ENCODE results near the gene GTSE1.

Gene GTSE1

DNA sequence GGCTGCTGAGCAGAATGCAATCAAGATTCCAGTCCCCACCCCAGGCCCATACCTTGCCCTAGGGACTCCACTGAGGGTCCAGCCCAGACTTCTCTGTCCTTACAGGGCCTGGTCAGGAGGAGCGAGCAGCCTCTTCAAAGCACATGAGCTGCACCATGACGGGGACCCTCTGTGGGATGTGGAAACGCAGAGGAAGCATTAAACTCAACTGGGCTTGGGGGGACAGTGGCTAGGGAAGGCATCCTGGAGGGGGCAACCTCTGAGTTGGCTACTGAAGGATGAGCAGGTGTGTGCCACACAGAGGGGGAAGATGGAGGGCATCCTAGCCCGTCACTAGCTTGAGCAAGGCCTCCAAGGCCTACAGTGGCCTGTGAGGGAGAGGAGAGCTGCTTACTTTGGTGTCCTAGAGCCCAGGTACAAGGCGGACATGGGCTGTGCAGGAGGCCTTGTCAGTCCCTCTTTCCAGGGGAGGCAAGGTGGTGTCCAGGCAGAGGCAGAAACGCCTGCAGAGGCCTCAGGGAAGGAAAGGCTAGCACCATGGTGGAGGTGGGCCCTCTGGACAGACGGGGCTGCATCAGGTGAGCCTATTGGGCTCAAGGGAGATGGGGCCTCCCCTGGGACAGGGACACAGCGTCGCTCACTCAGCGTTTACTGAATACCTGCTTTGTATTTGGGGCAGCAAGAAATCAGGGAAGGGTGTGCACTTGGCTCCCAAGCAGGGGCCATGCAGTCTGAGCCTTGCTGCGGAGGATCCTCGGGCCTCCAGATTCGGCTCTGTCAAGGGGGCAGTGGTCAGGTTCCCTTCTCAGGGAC is 14.6 kb upstream of the GTSE1 start:
- H3K27me3 Mint-ChIP-seq: no peaks in the 10 kb centered on the region
- DNase-seq (ENCODE audit: low spot score in 2 of 2) (no peak), ATAC-seq (ENCODE audit: low read depth) (no peak)
- H3K4me1 Mint-ChIP-seq: peaks cover 18% of the 10 kb centered on the region
- H3K4me3 Mint-ChIP-seq: no peak overlapping the region
- no peaks in the 10 kb centered on the region for H3K9me3 Mint-ChIP-seq
- H3K27ac Mint-ChIP-seq: no peak overlapping the region
- peaks cover 10% of the 10 kb centered on the region for H3K36me3 Mint-ChIP-seq

GRCh38 chr22:46286006-46286405 is 10.7 kb upstream of the GTSE1 start:
- H3K4me1 Mint-ChIP-seq: peaks cover 32% of the 10 kb centered on the region
- peaks cover 3% of the 10 kb centered on the region for H3K9me3 Mint-ChIP-seq
- H3K4me3 Mint-ChIP-seq: no peak overlapping the region
- H3K27ac Mint-ChIP-seq: no peak overlapping the region
- H3K36me3 Mint-ChIP-seq: peaks cover 9% of the 10 kb centered on the region
- no peaks in the 10 kb centered on the region for H3K27me3 Mint-ChIP-seq
- ATAC-seq (ENCODE audit: low read depth) (no peak), DNase-seq (ENCODE audit: low spot score in 2 of 2) (no peak)

DNA sequence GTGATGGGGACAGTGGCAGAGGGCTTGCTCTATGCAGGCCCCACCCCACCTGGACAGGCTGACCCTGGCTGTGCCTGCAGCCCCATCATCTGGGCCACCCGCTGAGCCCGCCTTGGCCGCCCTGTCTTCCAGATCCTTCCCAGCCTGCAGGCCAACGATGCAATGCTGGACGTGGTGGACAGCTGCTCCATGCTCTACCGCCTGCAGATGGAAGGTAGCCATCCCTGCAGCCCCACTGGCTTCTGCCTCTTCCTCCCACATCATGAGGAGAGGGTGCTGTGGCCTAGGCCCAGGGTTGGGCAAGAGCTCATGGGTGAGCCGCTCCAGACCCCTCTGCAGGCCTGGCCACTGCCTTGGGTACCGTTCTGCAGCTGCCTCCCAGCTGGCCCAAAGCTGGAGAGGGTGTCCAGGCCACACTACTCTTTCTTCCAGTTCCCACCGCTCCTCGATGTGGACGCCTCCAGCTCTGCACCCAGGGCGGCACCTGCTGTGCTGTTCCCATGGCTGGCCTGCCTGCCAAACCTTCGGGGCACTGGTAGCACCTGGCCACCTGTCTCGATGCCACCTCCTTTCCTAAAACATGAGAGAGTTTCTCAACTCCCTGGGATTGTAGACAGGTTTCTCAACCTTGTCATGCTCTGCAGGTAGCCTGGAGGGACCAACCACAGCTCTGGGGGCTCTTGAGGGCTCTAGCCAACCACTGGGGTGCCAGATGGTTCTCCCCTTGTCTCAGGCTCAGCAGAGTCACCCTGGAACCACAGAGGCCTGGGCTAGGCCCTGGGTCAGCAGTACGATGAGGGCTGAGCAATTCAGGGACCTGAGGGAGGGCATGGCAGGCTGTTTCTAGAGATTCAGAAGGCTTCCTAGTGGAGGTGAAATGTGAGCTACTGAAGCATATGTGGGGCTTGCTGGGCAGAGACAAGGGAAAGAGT is 9.5 kb upstream of the GTSE1 start:
- Mint-ChIP-seq H3K4me1 (peaks cover 27% of the 10 kb centered on the region), H3K4me3 (peak overlapping the region; percentile 86), H3K27ac (peak overlapping the region; percentile 87), H3K27me3 (no peaks in the 10 kb centered on the region), H3K9me3 (peaks cover 3% of the 10 kb centered on the region), H3K36me3 (peaks cover 8% of the 10 kb centered on the region)
- ATAC-seq (ENCODE audit: low read depth) (no peak), DNase-seq (ENCODE audit: low spot score in 2 of 2) (no peak)

- peak overlapping the region; percentile 86 for H3K4me3 Mint-ChIP-seq
- peaks cover 3% of the 10 kb centered on the region for H3K9me3 Mint-ChIP-seq
- peak; percentile 83 for ATAC-seq (ENCODE audit: low read depth)
- peak in 1 of 2 donors; percentile 40 for DNase-seq (ENCODE audit: low spot score in 2 of 2)
- H3K27ac Mint-ChIP-seq: peak overlapping the region; percentile 87
- peaks cover 35% of the 10 kb centered on the region for H3K4me1 Mint-ChIP-seq
- peaks cover 12% of the 10 kb centered on the region for H3K36me3 Mint-ChIP-seq
- H3K27me3 Mint-ChIP-seq: no peaks in the 10 kb centered on the region
These were observed 8.6 kb upstream of the GTSE1 start for GRCh38 chr22:46287873-46288751.

DNA sequence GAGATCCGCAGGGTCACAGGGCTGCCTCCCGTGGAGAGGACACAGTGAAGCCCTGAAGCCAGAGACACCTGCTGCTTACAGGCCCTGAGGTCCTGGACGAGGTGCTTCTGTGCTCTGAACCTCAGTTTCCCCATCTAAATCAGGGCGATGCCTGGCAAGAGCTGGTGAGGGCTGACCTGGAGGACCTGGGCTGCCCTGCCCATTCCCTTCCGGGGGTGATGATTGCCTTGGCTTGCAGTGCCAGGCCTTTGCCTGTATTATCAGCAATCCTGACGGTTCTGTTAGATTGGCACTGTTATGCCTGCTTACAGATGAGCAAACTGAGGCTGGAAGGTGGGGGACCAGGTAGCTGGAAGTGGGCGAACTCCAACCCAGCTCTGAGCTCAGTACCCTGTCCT is 7.8 kb upstream of the GTSE1 start:
- peaks cover 36% of the 10 kb centered on the region for H3K4me1 Mint-ChIP-seq

GRCh38 chr22:46289244-46289891 is 7.3 kb upstream of the GTSE1 start:
- Mint-ChIP-seq H3K27me3 (no peaks in the 10 kb centered on the region), H3K9me3 (peaks cover 3% of the 10 kb centered on the region), H3K4me3 (no peak overlapping the region), H3K27ac (no peak overlapping the region), H3K4me1 (peaks cover 36% of the 10 kb centered on the region), H3K36me3 (peaks cover 10% of the 10 kb centered on the region)
- DNase-seq (ENCODE audit: low spot score in 2 of 2) (no peak), ATAC-seq (ENCODE audit: low read depth) (peak; percentile 8)

More for the DNA sequence above, 7.8 kb upstream of the GTSE1 start:
- DNase-seq (ENCODE audit: low spot score in 2 of 2) (no peak), ATAC-seq (ENCODE audit: low read depth) (no peak)
- Mint-ChIP-seq H3K27ac (no peak overlapping the region), H3K4me3 (peak overlapping the region; percentile 86), H3K9me3 (peaks cover 3% of the 10 kb centered on the region), H3K36me3 (peaks cover 12% of the 10 kb centered on the region), H3K27me3 (no peaks in the 10 kb centered on the region)

- Mint-ChIP-seq H3K36me3 (peaks cover 10% of the 10 kb centered on the region), H3K27me3 (no peaks in the 10 kb centered on the region), H3K9me3 (peaks cover 3% of the 10 kb centered on the region), H3K4me1 (peaks cover 39% of the 10 kb centered on the region), H3K27ac (peak overlapping the region; percentile 78), H3K4me3 (no peak overlapping the region)
- DNase-seq (ENCODE audit: low spot score in 2 of 2): no peak
- no peak for ATAC-seq (ENCODE audit: low read depth)
These were observed 6.4 kb upstream of the GTSE1 start for GRCh38 chr22:46290121-46290842.

GRCh38 chr22:46290843-46291785 is 5.6 kb upstream of the GTSE1 start:
- peaks cover 3% of the 10 kb centered on the region for H3K9me3 Mint-ChIP-seq
- peak overlapping the region; percentile 78 for H3K27ac Mint-ChIP-seq
- ATAC-seq (ENCODE audit: low read depth) (no peak), DNase-seq (ENCODE audit: low spot score in 2 of 2) (no peak)
- H3K27me3 Mint-ChIP-seq: no peaks in the 10 kb centered on the region
- H3K4me1 Mint-ChIP-seq: peaks cover 48% of the 10 kb centered on the region
- H3K4me3 Mint-ChIP-seq: no peak overlapping the region
- H3K36me3 Mint-ChIP-seq: peaks cover 10% of the 10 kb centered on the region

- H3K36me3 Mint-ChIP-seq: peaks cover 10% of the 10 kb centered on the region
- peaks cover 50% of the 10 kb centered on the region for H3K4me1 Mint-ChIP-seq
- H3K27ac Mint-ChIP-seq: peak overlapping the region; percentile 58
- no peaks in the 10 kb centered on the region for H3K27me3 Mint-ChIP-seq
- H3K4me3 Mint-ChIP-seq: no peak overlapping the region
- ATAC-seq (ENCODE audit: low read depth): no peak
- DNase-seq (ENCODE audit: low spot score in 2 of 2): no peak
- peaks cover 3% of the 10 kb centered on the region for H3K9me3 Mint-ChIP-seq
These were observed 4.5 kb upstream of the GTSE1 start for GRCh38 chr22:46292173-46292572.

GRCh38 chr22:46292732-46293131 is 3.9 kb upstream of the GTSE1 start:
- Mint-ChIP-seq H3K27ac (peak overlapping the region; percentile 58), H3K4me3 (peak overlapping the region; percentile 9), H3K9me3 (peaks cover 3% of the 10 kb centered on the region), H3K4me1 (peaks cover 46% of the 10 kb centered on the region), H3K27me3 (no peaks in the 10 kb centered on the region), H3K36me3 (peaks cover 7% of the 10 kb centered on the region)
- DNase-seq (ENCODE audit: low spot score in 2 of 2): no peak
- no peak for ATAC-seq (ENCODE audit: low read depth)

GRCh38 chr22:46293577-46294260 is 3.0 kb upstream of the GTSE1 start:
- H3K27ac Mint-ChIP-seq: no peak overlapping the region
- no peak for ATAC-seq (ENCODE audit: low read depth)
- H3K36me3 Mint-ChIP-seq: peaks cover 7% of the 10 kb centered on the region
- H3K9me3 Mint-ChIP-seq: peaks cover 3% of the 10 kb centered on the region
- H3K4me1 Mint-ChIP-seq: peaks cover 38% of the 10 kb centered on the region
- H3K4me3 Mint-ChIP-seq: no peak overlapping the region
- DNase-seq (ENCODE audit: low spot score in 2 of 2): no peak
- H3K27me3 Mint-ChIP-seq: peaks cover 2% of the 10 kb centered on the region

Data from memory B cell (primary cell).